GM12878 (cell line): ENCODE data around the gene DUSP22. TPM values are rescaled to one million over a fixed set of nuclear protein-coding genes. Genes with fewer than 3 reads are reported as not detected.

Experiments
- ATAC-seq: fragments of 200-7000 bp; cut with Tn5 transposase; 3 replicates; pipeline ENCODE4 v1.9.1; 2020; ENCODE audit warnings: mild to moderate bottlenecking, moderate library complexity
- BruUV-seq: library from RNA; stranded (reverse); fragments of 400-500 nt; replicated peaks from 2 replicates; lab custom pipeline; 2021; lab: Mats Ljungman, UMichigan
- CTCF ChIA-PET: fragments of 300-600 bp; sonication (Branson Sonifier 250); formaldehyde crosslinking; extraction: SDS; loops from one replicate; lab custom pipeline; 2021; ENCODE audit warnings: inconsistent platforms; lab: Yijun Ruan, JAX
- POLR2A ChIA-PET: fragments of 350-600 bp; formaldehyde crosslinking; extraction: SDS; loops from one replicate; lab custom pipeline; 2021; ENCODE audit warnings: inconsistent platforms; lab: Charles Lee
- RAD21 ChIA-PET: fragments of 300-600 bp; sonication (Branson Sonifier 250); formaldehyde crosslinking; loops from one replicate; lab custom pipeline; 2023; ENCODE audit warnings: antibody characterized with exemption; ENCODE audit not compliant: unreplicated experiment; lab: Charles Lee
- SMC1A ChIA-PET: fragments of 300-600 bp; sonication (Branson Sonifier 250); formaldehyde crosslinking; loops from one replicate; lab custom pipeline; 2023; ENCODE audit not compliant: unreplicated experiment, uncharacterized antibody; lab: Charles Lee
- DNase-seq: peaks from one replicate; pipeline ENCODE4 v3.0.0-alpha.2; 2011; ENCODE audit warnings: low read depth, low spot score
- FAIRE-seq: peaks from 3 replicates; lab custom pipeline; 2011; peaks lifted over from hg19 to GRCh38; lab: Jason Lieb, UNC
- H2AFZ ChIP-seq: 2 replicates; pipeline ENCODE4 v1.6.0; 2011; ENCODE audit warnings: low read depth, low read length, control low read depth; ENCODE audit not compliant: control insufficient read depth
- H3K27ac ChIP-seq: 2 replicates; pipeline ENCODE4 v1.5.1; 2011; ENCODE audit warnings: control low read depth; ENCODE audit not compliant: control insufficient read depth, insufficient read depth
- H3K27me3 ChIP-seq, 2 experiments: replicated peaks in 1 of 2; 2 replicates each; pipeline versions ENCODE4 v1.6.0 to v1.6.1; 2011; ENCODE audit warnings: low read length in 1 of 2; ENCODE audit not compliant: control insufficient read depth in 2 of 2, insufficient read depth in 2 of 2
- H3K36me3 ChIP-seq, 2 experiments: 2 replicates each; pipeline ENCODE4 v1.5.1; 2011; ENCODE audit warnings: low read length in 1 of 2; ENCODE audit not compliant: control insufficient read depth in 2 of 2, insufficient read depth in 2 of 2
- H3K4me1 ChIP-seq: 2 replicates; pipeline ENCODE4 v1.6.1; 2011; ENCODE audit warnings: mild to moderate bottlenecking, low read length, moderate library complexity, mixed read lengths; ENCODE audit not compliant: control insufficient read depth, insufficient read depth
- H3K4me2 ChIP-seq: 2 replicates; pipeline ENCODE4 v1.6.0; 2011; ENCODE audit warnings: control low read depth; ENCODE audit not compliant: control insufficient read depth, insufficient read depth
- H3K4me3 ChIP-seq: fragments of 200-600 bp; sonication (generic); 2 replicates; pipeline ENCODE4 v1.5.1; 2016
- H3K79me2 ChIP-seq: 2 replicates; pipeline ENCODE4 v1.6.0; 2011; ENCODE audit warnings: low read length; ENCODE audit not compliant: control insufficient read depth, insufficient read depth
- H3K9ac ChIP-seq: 2 replicates; pipeline ENCODE4 v1.8.0; 2011; ENCODE audit warnings: low read length, control low read depth, mixed read lengths; ENCODE audit not compliant: control insufficient read depth, insufficient read depth
- H3K9me3 ChIP-seq: replicated peaks from 3 replicates; pipeline ENCODE4 v1.5.1; 2011; ENCODE audit warnings: mild to moderate bottlenecking, low read length; ENCODE audit not compliant: control insufficient read depth, insufficient read depth
- H4K20me1 ChIP-seq: 2 replicates; pipeline ENCODE4 v1.6.0; 2011; ENCODE audit not compliant: control insufficient read depth, insufficient read depth
- CBX5 ChIP-seq: sonication (generic); IDR thresholded peaks from 2 replicates; pipeline ENCODE4 v1.6.1; 2016; ENCODE audit warnings: low read depth, moderate library complexity, mild to moderate bottlenecking, inconsistent platforms
- EGR1 ChIP-seq, 2 experiments: IDR thresholded peaks; 1 replicate in 1 of 2; 2 replicates in 1 of 2; pipeline ENCODE4 v1.6.1; 2011 to 2012; ENCODE audit warnings: low read depth in 2 of 2, low read length in 2 of 2, borderline replicate concordance in 1 of 2, mild to moderate bottlenecking in 1 of 2, moderate library complexity in 1 of 2
- FOS ChIP-seq: IDR thresholded peaks from 3 replicates; pipeline ENCODE4 v1.6.1; 2011; ENCODE audit warnings: borderline replicate concordance; ENCODE audit not compliant: insufficient read length; ENCODE audit errors: extremely low read depth
- FOXM1 ChIP-seq: IDR thresholded peaks from 2 replicates; pipeline ENCODE4 v1.6.1; 2012; ENCODE audit warnings: low read depth, mild to moderate bottlenecking, inconsistent platforms, low read length, moderate library complexity
- NR2C1 ChIP-seq: fragments of 450-650 bp; IDR thresholded peaks from 2 replicates; pipeline ENCODE4 v1.6.1; 2017; ENCODE audit warnings: antibody characterized with exemption, mild to moderate bottlenecking, moderate library complexity
- NR2C2 ChIP-seq: IDR thresholded peaks from 2 replicates; pipeline ENCODE4 v1.6.1; 2011; ENCODE audit warnings: borderline replicate concordance, low read depth; ENCODE audit not compliant: control insufficient read depth, insufficient read length
- ZNF207 ChIP-seq: fragments of 450-650 bp; IDR thresholded peaks from 2 replicates; pipeline ENCODE4 v1.6.1; 2014; ENCODE audit warnings: antibody characterized with exemption, mild to moderate bottlenecking, borderline replicate concordance
- WGBS: methylation state at CpG from one replicate; pipeline ENCODE4 v1.1.6; 2016; ENCODE audit warnings: low lambda C conversion rate; ENCODE audit not compliant: insufficient replicate concordance, insufficient coverage; ENCODE audit errors: missing lambda C conversion rate; 5-methylcytosine and 5-hydroxymethylcytosine counted together
- in situ Hi-C: fragments of 300-500 bp; cut with MboI; formaldehyde crosslinking; loops from 9 replicates; pipeline ENCODE4 v1.14.3; 2018; ENCODE audit warnings: mixed read lengths
- intact Hi-C: fragments of 100-400 bp; cut with micrococcal nuclease; formaldehyde crosslinking; loops from one replicate; pipeline ENCODE4 v1.14.2; 2022; ENCODE audit not compliant: unreplicated experiment
- polyA plus RNA-seq, 11 experiments: library from polyadenylated mRNA; depleted of rRNA in 4 of 11; unstranded in 6 of 11; stranded (reverse) in 5 of 11; fragments of >200 nt; fragmentation: Nextera tagmentation in 4 of 11; fragmentation: Illumina TruSeq in 1 of 11; extraction: Ambion mirVana in 4 of 11; extraction: Trizol in 1 of 11; gene quantifications; 1 replicate in 1 of 11; 2 replicates in 10 of 11; pipeline versions ENCODE4 v1.2.1 to v1.2.3, GENCODE V29; 2011 to 2016; ENCODE audit warnings: inconsistent platforms in 2 of 11, missing spikeins in 2 of 11, low read depth in 1 of 11
- total RNA-seq, 4 experiments: library from RNA; depleted of rRNA in 3 of 4; stranded (reverse); fragments of >200 nt in 3 of 4; fragmentation: Illumina TruSeq in 1 of 4; extraction: Trizol in 1 of 4; gene quantifications; 2 replicates each; pipeline versions ENCODE4 v1.2.1 to v1.2.3, GENCODE V29; 2013 to 2021
- TF ChIP-seq, protein P1 (sequence below): fragments of 450-650 bp; IDR thresholded peaks from 2 replicates; pipeline ENCODE4 v1.6.1; 2016; ENCODE audit warnings: mild to moderate bottlenecking, moderate library complexity, borderline replicate concordance
- TF ChIP-seq, protein P2 (sequence below): fragments of 450-650 bp; IDR thresholded peaks from 2 replicates; pipeline ENCODE4 v1.6.1; 2017; ENCODE audit warnings: antibody characterized with exemption, mild to moderate bottlenecking, moderate library complexity
- TF ChIP-seq, protein P3 (sequence below): fragments of 450-650 bp; conservative IDR thresholded peaks from 2 replicates; pipeline ENCODE4 v1.6.1; 2017; ENCODE audit warnings: mild to moderate bottlenecking, moderate library complexity

Gene DUSP22
- total and polyA plus RNA-seq, 10 of the 15 experiments (the other 5 are each of a cell fraction or from before 2014, with no cell fraction given), result 78.9 to 156 (median 107) TPM

DNA sequence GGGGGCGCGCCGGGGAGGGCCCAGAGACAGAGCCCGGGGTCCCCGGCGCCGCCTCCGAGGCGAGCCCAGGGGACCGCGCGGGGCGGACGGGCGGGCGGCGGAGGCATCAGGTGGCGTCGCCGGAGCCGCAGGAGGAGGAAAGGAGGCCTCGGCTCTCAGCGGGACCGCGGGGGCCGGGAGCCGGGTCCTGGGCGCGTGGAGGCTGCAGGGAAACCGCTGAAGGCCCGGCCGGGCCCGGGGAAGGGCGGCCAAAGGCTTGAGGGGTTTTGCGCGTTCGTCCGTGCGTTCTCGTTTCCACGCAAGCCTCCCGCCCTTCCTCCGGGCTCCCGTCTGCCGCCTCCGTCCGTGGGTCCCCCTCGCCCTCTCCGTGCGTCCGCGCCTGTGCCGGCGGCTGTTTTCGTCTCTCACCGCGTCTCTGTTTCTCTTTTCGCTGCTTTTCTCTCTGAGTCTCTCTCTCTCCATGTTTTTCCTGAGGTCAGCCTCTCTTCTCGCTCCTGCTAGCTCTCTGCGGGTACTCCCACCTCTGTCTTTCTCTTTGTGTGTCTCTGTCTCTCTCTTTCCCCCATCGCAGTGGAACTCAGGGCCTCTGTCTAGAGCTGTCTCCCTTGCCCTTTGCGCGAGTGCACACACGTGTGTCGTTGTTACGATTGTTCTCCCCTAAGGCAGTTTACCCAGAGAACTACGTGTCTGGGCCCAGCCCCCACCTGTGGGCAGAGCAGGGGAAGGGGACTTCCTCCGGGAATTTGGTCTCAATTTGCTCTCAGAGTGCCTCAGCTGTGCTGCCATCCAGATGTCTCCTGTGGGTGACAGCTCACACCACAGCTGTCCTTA lies 101.3 kb downstream of the DUSP22 start:
- Histone ChIP-seq H3K79me2 (peaks cover 92% of the 10 kb centered on the region), H3K4me1 (peaks cover 42% of the 10 kb centered on the region), H3K4me2 (peak overlapping the region; percentile 77), H3K27me3 (no peaks in the 10 kb centered on the region), H3K9ac (peak overlapping the region; percentile 97), H4K20me1 (peaks cover 21% of the 10 kb centered on the region), H2AFZ (no peak overlapping the region), H3K36me3 (peaks cover 29 to 37% of the 10 kb centered on the region in 2 experiments), H3K27ac (peak overlapping the region; percentile 91), H3K9me3 (no peaks in the 10 kb centered on the region), H3K4me3 (peak overlapping the region; percentile 95)
- ChIA-PET SMC1A (interaction anchor here (0.8 to 13.5 kb wide), 15 partner anchors 12 to 204 kb away, joined by 3 to 185 read pairs (median 6); partner anchors contain the start of gene DUSP22), CTCF (interaction anchor here (0.7 to 5.1 kb wide), 11 partner anchors 10 to 317 kb away, joined by 3 to 33 read pairs (median 4); no protein-coding TSS in a partner anchor), POLR2A (interaction anchor here (1.0 to 5.6 kb wide), 10 partner anchors 8 to 109 kb away, joined by 3 to 42 read pairs (median 5); no protein-coding TSS in a partner anchor), RAD21 (interaction anchor here (0.8 to 9.4 kb wide), 18 partner anchors 11 to 204 kb away, joined by 3 to 95 read pairs (median 5); no protein-coding TSS in a partner anchor)
- ATAC-seq, result peak; percentile 2
- 1% methylated on average over 27 of the region's 68 CpGs for WGBS
- no peak for DNase-seq
- in situ Hi-C loops, result loop anchor here (10.0 kb wide), 1 partner anchor 179 kb away; no protein-coding TSS in a partner anchor
- no peak for FAIRE-seq
- intact Hi-C loops, result no loop called here
- BruUV-seq, result no TSS peak
- TF ChIP-seq FOS (no peak), CBX5 (no peak), NR2C2 (no peak), EGR1 (IDR thresholded peaks at IDR 0.05; ENCODE audit: borderline replicate concordance in 1 of 2, low read depth in 2 of 2, low read length in 2 of 2) (peak in 1 of 2 experiments; percentile 13; a peak in 1 of 3 replicates), NR2C1 (no peak), ZNF207 (no peak), FOXM1 (no peak)
- TF ChIP-seq, protein P1, sequence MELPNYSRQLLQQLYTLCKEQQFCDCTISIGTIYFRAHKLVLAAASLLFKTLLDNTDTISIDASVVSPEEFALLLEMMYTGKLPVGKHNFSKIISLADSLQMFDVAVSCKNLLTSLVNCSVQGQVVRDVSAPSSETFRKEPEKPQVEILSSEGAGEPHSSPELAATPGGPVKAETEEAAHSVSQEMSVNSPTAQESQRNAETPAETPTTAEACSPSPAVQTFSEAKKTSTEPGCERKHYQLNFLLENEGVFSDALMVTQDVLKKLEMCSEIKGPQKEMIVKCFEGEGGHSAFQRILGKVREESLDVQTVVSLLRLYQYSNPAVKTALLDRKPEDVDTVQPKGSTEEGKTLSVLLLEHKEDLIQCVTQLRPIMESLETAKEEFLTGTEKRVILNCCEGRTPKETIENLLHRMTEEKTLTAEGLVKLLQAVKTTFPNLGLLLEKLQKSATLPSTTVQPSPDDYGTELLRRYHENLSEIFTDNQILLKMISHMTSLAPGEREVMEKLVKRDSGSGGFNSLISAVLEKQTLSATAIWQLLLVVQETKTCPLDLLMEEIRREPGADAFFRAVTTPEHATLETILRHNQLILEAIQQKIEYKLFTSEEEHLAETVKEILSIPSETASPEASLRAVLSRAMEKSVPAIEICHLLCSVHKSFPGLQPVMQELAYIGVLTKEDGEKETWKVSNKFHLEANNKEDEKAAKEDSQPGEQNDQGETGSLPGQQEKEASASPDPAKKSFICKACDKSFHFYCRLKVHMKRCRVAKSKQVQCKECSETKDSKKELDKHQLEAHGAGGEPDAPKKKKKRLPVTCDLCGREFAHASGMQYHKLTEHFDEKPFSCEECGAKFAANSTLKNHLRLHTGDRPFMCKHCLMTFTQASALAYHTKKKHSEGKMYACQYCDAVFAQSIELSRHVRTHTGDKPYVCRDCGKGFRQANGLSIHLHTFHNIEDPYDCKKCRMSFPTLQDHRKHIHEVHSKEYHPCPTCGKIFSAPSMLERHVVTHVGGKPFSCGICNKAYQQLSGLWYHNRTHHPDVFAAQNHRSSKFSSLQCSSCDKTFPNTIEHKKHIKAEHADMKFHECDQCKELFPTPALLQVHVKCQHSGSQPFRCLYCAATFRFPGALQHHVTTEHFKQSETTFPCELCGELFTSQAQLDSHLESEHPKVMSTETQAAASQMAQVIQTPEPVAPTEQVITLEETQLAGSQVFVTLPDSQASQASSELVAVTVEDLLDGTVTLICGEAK, result peak; percentile 14; the same call in 1 of the 2 replicates
- TF ChIP-seq, protein P2, sequence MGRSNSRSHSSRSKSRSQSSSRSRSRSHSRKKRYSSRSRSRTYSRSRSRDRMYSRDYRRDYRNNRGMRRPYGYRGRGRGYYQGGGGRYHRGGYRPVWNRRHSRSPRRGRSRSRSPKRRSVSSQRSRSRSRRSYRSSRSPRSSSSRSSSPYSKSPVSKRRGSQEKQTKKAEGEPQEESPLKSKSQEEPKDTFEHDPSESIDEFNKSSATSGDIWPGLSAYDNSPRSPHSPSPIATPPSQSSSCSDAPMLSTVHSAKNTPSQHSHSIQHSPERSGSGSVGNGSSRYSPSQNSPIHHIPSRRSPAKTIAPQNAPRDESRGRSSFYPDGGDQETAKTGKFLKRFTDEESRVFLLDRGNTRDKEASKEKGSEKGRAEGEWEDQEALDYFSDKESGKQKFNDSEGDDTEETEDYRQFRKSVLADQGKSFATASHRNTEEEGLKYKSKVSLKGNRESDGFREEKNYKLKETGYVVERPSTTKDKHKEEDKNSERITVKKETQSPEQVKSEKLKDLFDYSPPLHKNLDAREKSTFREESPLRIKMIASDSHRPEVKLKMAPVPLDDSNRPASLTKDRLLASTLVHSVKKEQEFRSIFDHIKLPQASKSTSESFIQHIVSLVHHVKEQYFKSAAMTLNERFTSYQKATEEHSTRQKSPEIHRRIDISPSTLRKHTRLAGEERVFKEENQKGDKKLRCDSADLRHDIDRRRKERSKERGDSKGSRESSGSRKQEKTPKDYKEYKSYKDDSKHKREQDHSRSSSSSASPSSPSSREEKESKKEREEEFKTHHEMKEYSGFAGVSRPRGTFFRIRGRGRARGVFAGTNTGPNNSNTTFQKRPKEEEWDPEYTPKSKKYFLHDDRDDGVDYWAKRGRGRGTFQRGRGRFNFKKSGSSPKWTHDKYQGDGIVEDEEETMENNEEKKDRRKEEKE, result no peak
- TF ChIP-seq, protein P3, sequence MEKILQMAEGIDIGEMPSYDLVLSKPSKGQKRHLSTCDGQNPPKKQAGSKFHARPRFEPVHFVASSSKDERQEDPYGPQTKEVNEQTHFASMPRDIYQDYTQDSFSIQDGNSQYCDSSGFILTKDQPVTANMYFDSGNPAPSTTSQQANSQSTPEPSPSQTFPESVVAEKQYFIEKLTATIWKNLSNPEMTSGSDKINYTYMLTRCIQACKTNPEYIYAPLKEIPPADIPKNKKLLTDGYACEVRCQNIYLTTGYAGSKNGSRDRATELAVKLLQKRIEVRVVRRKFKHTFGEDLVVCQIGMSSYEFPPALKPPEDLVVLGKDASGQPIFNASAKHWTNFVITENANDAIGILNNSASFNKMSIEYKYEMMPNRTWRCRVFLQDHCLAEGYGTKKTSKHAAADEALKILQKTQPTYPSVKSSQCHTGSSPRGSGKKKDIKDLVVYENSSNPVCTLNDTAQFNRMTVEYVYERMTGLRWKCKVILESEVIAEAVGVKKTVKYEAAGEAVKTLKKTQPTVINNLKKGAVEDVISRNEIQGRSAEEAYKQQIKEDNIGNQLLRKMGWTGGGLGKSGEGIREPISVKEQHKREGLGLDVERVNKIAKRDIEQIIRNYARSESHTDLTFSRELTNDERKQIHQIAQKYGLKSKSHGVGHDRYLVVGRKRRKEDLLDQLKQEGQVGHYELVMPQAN, result peak; percentile 62
